Measurements from ENCODE around the gene EXOC6.

DNA sequence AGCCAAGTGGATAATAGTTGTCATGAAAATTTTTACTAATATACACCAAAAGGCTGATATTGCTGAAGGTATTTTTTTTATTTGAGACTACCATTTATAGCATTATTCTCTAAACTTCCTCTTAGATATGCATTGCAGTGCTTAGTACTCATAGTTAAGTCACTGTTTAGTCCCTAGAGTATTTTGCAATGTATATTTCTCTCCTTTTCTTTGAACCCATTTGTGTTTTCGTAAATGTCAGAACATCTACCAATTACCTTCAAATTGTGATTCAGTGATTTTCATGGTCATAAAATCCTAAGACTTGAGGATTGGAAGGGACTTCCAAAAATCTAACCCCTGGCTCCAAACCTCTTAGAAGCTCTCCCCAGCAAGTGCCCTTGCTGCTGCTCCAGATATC is 190.8 kb downstream of the EXOC6 start:
- TF ChIP-seq POLR2AphosphoS5 (IDR thresholded peaks at IDR 0.05) (no peak), EZH2 (IDR thresholded peaks at IDR 0.05; ENCODE audit: borderline replicate concordance, insufficient read depth, low read length, poor library complexity, severe bottlenecking) (no peak), RAD21 (conservative IDR thresholded peaks at IDR 0.05) (no peak), MXI1 (conservative IDR thresholded peaks at IDR 0.05; ENCODE audit: poor library complexity, severe bottlenecking) (no peak), TAF1 (IDR thresholded peaks at IDR 0.05; ENCODE audit: low read depth) (no peak), SMC3 (conservative IDR thresholded peaks at IDR 0.05; ENCODE audit: poor library complexity) (no peak)
- TF ChIP-seq, protein P1, sequence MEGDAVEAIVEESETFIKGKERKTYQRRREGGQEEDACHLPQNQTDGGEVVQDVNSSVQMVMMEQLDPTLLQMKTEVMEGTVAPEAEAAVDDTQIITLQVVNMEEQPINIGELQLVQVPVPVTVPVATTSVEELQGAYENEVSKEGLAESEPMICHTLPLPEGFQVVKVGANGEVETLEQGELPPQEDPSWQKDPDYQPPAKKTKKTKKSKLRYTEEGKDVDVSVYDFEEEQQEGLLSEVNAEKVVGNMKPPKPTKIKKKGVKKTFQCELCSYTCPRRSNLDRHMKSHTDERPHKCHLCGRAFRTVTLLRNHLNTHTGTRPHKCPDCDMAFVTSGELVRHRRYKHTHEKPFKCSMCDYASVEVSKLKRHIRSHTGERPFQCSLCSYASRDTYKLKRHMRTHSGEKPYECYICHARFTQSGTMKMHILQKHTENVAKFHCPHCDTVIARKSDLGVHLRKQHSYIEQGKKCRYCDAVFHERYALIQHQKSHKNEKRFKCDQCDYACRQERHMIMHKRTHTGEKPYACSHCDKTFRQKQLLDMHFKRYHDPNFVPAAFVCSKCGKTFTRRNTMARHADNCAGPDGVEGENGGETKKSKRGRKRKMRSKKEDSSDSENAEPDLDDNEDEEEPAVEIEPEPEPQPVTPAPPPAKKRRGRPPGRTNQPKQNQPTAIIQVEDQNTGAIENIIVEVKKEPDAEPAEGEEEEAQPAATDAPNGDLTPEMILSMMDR (IDR thresholded peaks at IDR 0.05; ENCODE audit: poor library complexity, severe bottlenecking) = no peak

Measured in neural cell (in vitro differentiated cells).